Nephron progenitor cell (in vitro differentiated cells): ENCODE data around the gene CLP1.

Experiments used
- DNase-seq: peaks from one replicate; pipeline ENCODE4 v3.0.0; 2021
- H3K27ac Mint-ChIP-seq: 2 replicates; pipeline ENCODE4 v1.8.0; 2021; ENCODE audit warnings: mild to moderate bottlenecking, moderate library complexity, mixed read lengths
- H3K27me3 Mint-ChIP-seq: 2 replicates; pipeline ENCODE4 v1.8.0; 2021; ENCODE audit warnings: mild to moderate bottlenecking, low read depth, mixed read lengths; ENCODE audit not compliant: poor library complexity
- H3K36me3 Mint-ChIP-seq: 2 replicates; pipeline ENCODE4 v1.8.0; 2021; ENCODE audit warnings: low read depth, mixed read lengths
- H3K4me1 Mint-ChIP-seq: 2 replicates; pipeline ENCODE4 v1.8.0; 2021; ENCODE audit warnings: mixed read lengths
- H3K4me3 Mint-ChIP-seq: 2 replicates; pipeline ENCODE4 v1.8.0; 2021; ENCODE audit warnings: mild to moderate bottlenecking, moderate library complexity, mixed read lengths
- H3K9me3 Mint-ChIP-seq: 2 replicates; pipeline ENCODE4 v1.8.0; 2021; ENCODE audit warnings: mild to moderate bottlenecking, moderate library complexity, mixed read lengths
- TF ChIP-seq, protein P1 (sequence below): fragments of 200-600 bp; sonication (generic); IDR thresholded peaks from 2 replicates; pipeline ENCODE4 v1.5.0; 2021; ENCODE audit warnings: antibody characterized with exemption

The CLP1 gene

DNA sequence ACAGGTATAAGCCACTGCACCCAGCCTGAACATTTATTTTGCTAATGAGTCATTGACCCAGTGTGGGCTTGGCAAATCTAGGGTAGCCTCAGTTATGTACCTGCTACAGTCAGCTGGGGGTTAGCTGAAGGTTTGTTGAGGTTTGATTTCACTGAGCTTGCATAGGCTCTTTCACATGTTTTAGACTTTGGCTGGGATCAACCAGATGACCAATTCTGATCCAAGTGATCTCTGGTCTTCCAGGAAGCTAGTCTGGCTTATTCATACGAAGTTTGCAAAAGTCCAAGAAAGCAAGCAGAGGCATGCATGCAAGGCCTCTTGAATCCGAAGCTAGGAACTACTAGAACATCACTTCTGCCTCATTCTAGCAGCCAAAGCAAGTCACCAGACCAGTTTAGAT, 39.1 kb upstream of the CLP1 start:
- Mint-ChIP-seq H3K36me3 (peaks cover 72% of the 10 kb centered on the region), H3K4me3 (no peak overlapping the region), H3K27ac (no peak overlapping the region), H3K9me3 (peaks cover 24% of the 10 kb centered on the region), H3K4me1 (peaks cover 24% of the 10 kb centered on the region), H3K27me3 (no peaks in the 10 kb centered on the region)
- DNase-seq: no peak
- TF ChIP-seq, protein P1, sequence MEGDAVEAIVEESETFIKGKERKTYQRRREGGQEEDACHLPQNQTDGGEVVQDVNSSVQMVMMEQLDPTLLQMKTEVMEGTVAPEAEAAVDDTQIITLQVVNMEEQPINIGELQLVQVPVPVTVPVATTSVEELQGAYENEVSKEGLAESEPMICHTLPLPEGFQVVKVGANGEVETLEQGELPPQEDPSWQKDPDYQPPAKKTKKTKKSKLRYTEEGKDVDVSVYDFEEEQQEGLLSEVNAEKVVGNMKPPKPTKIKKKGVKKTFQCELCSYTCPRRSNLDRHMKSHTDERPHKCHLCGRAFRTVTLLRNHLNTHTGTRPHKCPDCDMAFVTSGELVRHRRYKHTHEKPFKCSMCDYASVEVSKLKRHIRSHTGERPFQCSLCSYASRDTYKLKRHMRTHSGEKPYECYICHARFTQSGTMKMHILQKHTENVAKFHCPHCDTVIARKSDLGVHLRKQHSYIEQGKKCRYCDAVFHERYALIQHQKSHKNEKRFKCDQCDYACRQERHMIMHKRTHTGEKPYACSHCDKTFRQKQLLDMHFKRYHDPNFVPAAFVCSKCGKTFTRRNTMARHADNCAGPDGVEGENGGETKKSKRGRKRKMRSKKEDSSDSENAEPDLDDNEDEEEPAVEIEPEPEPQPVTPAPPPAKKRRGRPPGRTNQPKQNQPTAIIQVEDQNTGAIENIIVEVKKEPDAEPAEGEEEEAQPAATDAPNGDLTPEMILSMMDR: no peak

DNA sequence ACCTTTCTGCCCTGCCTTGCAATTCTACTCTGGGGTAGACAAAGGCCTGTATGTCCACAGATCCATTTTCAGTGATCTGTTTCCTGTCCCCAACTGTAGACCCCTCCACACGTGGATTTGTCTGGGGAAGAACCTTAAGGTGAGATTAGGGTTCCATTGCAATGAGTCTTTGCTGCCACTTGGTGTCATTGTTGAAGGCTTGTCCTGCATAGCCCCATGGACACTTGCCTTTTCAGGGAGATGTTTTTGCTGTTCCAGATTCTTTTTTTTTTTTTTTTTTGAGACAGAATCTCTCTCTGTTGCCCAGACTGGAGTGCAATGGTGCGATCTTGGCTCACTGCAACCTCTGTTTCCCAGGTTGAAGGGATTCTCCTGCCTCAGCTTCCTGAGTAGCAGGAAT, 38.2 kb upstream of the CLP1 start:
- Mint-ChIP-seq H3K36me3 (peaks cover 64% of the 10 kb centered on the region), H3K4me3 (no peak overlapping the region)
- TF ChIP-seq, protein P1: no peak

DNA sequence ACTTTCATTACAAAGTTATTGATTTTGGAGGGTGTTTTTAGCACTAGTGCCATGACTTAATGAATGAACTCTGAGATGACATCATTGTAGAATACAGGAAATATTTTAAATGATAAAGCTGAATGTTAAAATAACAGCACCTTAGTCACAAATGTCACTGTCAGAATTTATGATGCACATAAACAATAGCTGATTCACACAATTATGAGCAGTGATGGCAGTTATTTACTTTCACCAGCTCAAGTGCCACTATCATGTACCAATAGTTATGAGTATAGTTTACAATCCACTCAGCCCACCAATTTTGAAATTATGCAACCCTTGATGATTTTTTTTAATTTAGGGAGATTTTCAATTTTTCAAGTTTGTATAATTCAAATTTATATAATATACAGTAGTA, 37.1 kb upstream of the CLP1 start:
- no peak for DNase-seq
- Mint-ChIP-seq H3K4me1 (peaks cover 25% of the 10 kb centered on the region), H3K4me3 (no peak overlapping the region), H3K27ac (no peak overlapping the region), H3K9me3 (peaks cover 24% of the 10 kb centered on the region), H3K27me3 (no peaks in the 10 kb centered on the region), H3K36me3 (peaks cover 53% of the 10 kb centered on the region)
- TF ChIP-seq, protein P1: no peak

More for the DNA sequence above, 38.2 kb upstream of the CLP1 start:
- peaks cover 25% of the 10 kb centered on the region for H3K4me1 Mint-ChIP-seq
- DNase-seq: no peak
- peaks cover 24% of the 10 kb centered on the region for H3K9me3 Mint-ChIP-seq
- H3K27ac Mint-ChIP-seq: no peak overlapping the region
- no peaks in the 10 kb centered on the region for H3K27me3 Mint-ChIP-seq

GRCh38 chr11:57622263-57622662, 35.3 kb upstream of the CLP1 start:
- peak; percentile 29 for DNase-seq
- TF ChIP-seq, protein P1: no peak
- Mint-ChIP-seq H3K27me3 (no peaks in the 10 kb centered on the region), H3K36me3 (peaks cover 39% of the 10 kb centered on the region), H3K4me3 (peak overlapping the region; percentile 34), H3K27ac (no peak overlapping the region), H3K9me3 (peaks cover 24% of the 10 kb centered on the region), H3K4me1 (peaks cover 18% of the 10 kb centered on the region)

GRCh38 chr11:57624864-57625263, 32.7 kb upstream of the CLP1 start:
- peaks cover 38% of the 10 kb centered on the region for H3K36me3 Mint-ChIP-seq

DNA sequence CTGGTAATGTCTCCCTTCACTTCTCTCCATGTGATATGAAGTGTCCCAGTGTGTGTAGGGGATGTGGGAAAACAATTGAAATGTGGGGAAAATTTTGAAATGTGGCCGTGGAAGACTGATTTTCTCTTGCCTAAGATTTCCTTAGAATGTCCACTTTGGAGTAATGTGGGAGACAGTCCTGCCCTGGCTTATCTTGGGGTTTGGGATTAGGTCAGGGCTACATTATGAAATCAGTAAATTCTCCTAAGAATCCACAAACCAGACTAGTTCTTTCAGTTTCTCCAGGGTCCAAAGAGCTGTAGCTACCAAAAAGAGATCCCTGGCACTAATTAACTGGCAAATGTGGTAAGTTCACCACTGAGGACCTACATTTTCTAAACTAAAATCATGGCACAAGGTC, 30.7 kb upstream of the CLP1 start:
- Mint-ChIP-seq H3K27me3 (peaks cover 2% of the 10 kb centered on the region), H3K27ac (no peak overlapping the region), H3K36me3 (peaks cover 19% of the 10 kb centered on the region), H3K4me3 (no peak overlapping the region), H3K4me1 (peaks cover 57% of the 10 kb centered on the region), H3K9me3 (no peaks in the 10 kb centered on the region)
- DNase-seq: no peak
- TF ChIP-seq, protein P1: no peak

More at GRCh38 chr11:57624864-57625263, 32.7 kb upstream of the CLP1 start:
- Mint-ChIP-seq H3K27me3 (peaks cover 2% of the 10 kb centered on the region), H3K4me3 (no peak overlapping the region), H3K27ac (no peak overlapping the region), H3K4me1 (peaks cover 39% of the 10 kb centered on the region), H3K9me3 (peaks cover 16% of the 10 kb centered on the region)
- TF ChIP-seq, protein P1: no peak
- no peak for DNase-seq
